Thyroid gland (tissue), 4 donors: ENCODE measurements around the gene PPCS.

Source experiments
- POLR2A ChIP-seq, 2 donors: fragments of 450-650 bp; IDR thresholded peaks; one replicate each; pipeline ENCODE4 v1.6.1; 2017; ENCODE audit warnings: antibody characterized with exemption in 2 of 2, mild to moderate bottlenecking in 2 of 2, moderate library complexity in 1 of 2
- TF ChIP-seq, protein P1 (sequence below), 6 experiments: fragments of 200-600 bp in 3 of 6; fragments of 450-650 bp in 3 of 6; sonication (generic) in 3 of 6; IDR thresholded peaks; one replicate each; pipeline ENCODE4 v1.5.1; 2016 to 2019; ENCODE audit warnings: antibody characterized with exemption in 6 of 6, mild to moderate bottlenecking in 2 of 6, inconsistent platforms in 1 of 6, moderate library complexity in 1 of 6

DNA sequence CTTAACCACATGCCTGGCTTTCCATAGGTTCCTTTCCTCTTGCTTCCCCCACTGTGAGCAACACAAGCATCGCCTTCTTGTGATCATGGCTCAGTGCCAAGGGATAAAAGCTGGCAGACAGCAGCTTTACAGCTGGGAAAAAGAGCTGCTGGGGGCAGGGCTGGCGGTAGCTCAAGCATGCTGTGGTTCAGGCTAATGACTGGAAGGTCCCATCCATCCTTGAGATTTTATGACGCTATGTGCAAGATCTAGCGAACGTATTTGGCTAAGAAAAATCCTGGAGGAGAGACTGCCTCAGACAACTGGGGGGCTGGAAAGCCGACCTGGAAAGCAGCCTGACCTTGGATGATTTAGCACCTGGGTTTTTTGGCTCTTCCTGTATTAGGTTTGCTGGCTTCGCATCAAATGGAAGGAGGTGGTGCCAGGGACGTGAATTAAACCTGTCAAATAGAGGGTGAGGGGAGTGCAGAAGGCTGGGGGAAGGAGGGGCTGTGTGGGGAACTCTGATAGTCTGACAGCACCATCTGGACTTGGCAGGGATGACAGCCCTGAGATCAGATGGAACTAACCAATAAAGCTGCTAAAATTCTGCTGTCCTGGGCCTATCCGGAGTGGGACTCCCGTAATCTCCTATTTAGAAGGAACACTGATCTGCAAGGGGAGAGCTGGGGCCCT is 35.3 kb upstream of the PPCS start:
- TF ChIP-seq POLR2A (IDR thresholded peaks at IDR 0.05): no peak
- TF ChIP-seq, protein P1, sequence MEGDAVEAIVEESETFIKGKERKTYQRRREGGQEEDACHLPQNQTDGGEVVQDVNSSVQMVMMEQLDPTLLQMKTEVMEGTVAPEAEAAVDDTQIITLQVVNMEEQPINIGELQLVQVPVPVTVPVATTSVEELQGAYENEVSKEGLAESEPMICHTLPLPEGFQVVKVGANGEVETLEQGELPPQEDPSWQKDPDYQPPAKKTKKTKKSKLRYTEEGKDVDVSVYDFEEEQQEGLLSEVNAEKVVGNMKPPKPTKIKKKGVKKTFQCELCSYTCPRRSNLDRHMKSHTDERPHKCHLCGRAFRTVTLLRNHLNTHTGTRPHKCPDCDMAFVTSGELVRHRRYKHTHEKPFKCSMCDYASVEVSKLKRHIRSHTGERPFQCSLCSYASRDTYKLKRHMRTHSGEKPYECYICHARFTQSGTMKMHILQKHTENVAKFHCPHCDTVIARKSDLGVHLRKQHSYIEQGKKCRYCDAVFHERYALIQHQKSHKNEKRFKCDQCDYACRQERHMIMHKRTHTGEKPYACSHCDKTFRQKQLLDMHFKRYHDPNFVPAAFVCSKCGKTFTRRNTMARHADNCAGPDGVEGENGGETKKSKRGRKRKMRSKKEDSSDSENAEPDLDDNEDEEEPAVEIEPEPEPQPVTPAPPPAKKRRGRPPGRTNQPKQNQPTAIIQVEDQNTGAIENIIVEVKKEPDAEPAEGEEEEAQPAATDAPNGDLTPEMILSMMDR (IDR thresholded peaks at IDR 0.05): no peak
